PC-9 (cell line): ENCODE measurements around the gene ARHGAP30.

Experiments
- EZH2 ChIP-seq: fragments of 200-600 bp; sonication (generic); IDR thresholded peaks from 2 replicates; pipeline ENCODE4 v1.8.0; 2017; ENCODE audit warnings: antibody characterized with exemption, low read depth
- TF ChIP-seq, protein P1 (sequence below): fragments of 200-600 bp; sonication (generic); conservative IDR thresholded peaks from 2 replicates; pipeline ENCODE4 v1.6.1; 2017; ENCODE audit warnings: mixed run types, antibody characterized with exemption, mild to moderate bottlenecking, moderate library complexity

GRCh38 chr1:161076410-161076809 is 6.7 kb upstream of the ARHGAP30 start:
- TF ChIP-seq, protein P1, sequence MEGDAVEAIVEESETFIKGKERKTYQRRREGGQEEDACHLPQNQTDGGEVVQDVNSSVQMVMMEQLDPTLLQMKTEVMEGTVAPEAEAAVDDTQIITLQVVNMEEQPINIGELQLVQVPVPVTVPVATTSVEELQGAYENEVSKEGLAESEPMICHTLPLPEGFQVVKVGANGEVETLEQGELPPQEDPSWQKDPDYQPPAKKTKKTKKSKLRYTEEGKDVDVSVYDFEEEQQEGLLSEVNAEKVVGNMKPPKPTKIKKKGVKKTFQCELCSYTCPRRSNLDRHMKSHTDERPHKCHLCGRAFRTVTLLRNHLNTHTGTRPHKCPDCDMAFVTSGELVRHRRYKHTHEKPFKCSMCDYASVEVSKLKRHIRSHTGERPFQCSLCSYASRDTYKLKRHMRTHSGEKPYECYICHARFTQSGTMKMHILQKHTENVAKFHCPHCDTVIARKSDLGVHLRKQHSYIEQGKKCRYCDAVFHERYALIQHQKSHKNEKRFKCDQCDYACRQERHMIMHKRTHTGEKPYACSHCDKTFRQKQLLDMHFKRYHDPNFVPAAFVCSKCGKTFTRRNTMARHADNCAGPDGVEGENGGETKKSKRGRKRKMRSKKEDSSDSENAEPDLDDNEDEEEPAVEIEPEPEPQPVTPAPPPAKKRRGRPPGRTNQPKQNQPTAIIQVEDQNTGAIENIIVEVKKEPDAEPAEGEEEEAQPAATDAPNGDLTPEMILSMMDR: no peak
- no peak for TF ChIP-seq EZH2
